B cell (primary cell): Measurements from ENCODE around the gene MYRIP. TPM values are rescaled to one million over a fixed set of nuclear protein-coding genes. Genes with fewer than 3 reads are reported as not detected.

ENCODE experiments used
- ATAC-seq: fragments of 200-7000 bp; cut with Tn5 transposase; one replicate; pipeline ENCODE4 v1.10.0; 2021; ENCODE audit warnings: low read depth, mild to moderate bottlenecking, moderate number of reproducible peaks, moderate library complexity
- CTCF ChIA-PET: fragments of 350-600 bp; sonication (Branson Sonifier 250); formaldehyde crosslinking; loops from one replicate; lab custom pipeline; 2021; ENCODE audit warnings: antibody characterized with exemption, inconsistent platforms; lab: Charles Lee
- POLR2A ChIA-PET: fragments of 350-600 bp; sonication (Branson Sonifier 250); formaldehyde crosslinking; loops from one replicate; lab custom pipeline; 2021; ENCODE audit warnings: antibody characterized with exemption; lab: Charles Lee
- DNase-seq: peaks from one replicate; pipeline ENCODE4 v3.0.0; 2013
- H2AFZ ChIP-seq: 2 replicates; pipeline ENCODE4 v1.6.1; 2012; ENCODE audit warnings: mild to moderate bottlenecking, low read depth, low read length; ENCODE audit not compliant: insufficient read depth, poor library complexity, severe bottlenecking
- H3K27ac ChIP-seq, 2 donors: 1 replicate in 1 of 2; 2 replicates in 1 of 2; pipeline ENCODE4 v1.5.1; 2012 to 2013; ENCODE audit warnings: low read length in 2 of 2, mild to moderate bottlenecking in 2 of 2, moderate library complexity in 1 of 2
- H3K27me3 ChIP-seq, 4 experiments: fragments of 200-600 bp in 1 of 4; sonication (generic) in 1 of 4; replicated peaks in 1 of 4; 1 replicate in 2 of 4; 2 replicates in 2 of 4; pipeline versions ENCODE4 v1.6.1 to v1.7.0; 2013 to 2016; ENCODE audit warnings: low read length in 3 of 4, mild to moderate bottlenecking in 2 of 4, mixed read lengths in 1 of 4, moderate library complexity in 1 of 4; ENCODE audit not compliant: insufficient read depth in 4 of 4, control insufficient read depth in 3 of 4; ENCODE audit errors: control extremely low read depth in 1 of 4
- H3K36me3 ChIP-seq, 2 experiments: replicated peaks in 1 of 2; 1 replicate in 1 of 2; 2 replicates in 1 of 2; pipeline versions ENCODE4 v1.6.1 to v1.7.1; 2013; ENCODE audit warnings: low read length in 1 of 2; ENCODE audit not compliant: insufficient read depth in 2 of 2, control insufficient read depth in 1 of 2; ENCODE audit errors: control extremely low read depth in 1 of 2, extremely low read depth in 1 of 2
- H3K4me1 ChIP-seq, 2 donors: fragments of 200-600 bp in 1 of 2; sonication (generic) in 1 of 2; 1 replicate in 1 of 2; 2 replicates in 1 of 2; pipeline versions ENCODE4 v1.5.1 to v1.6.1; 2013 to 2017; ENCODE audit warnings: low read length in 2 of 2; ENCODE audit not compliant: control insufficient read depth in 2 of 2, insufficient read depth in 2 of 2
- H3K4me2 ChIP-seq: replicated peaks from 2 replicates; pipeline ENCODE3; 2012; ENCODE audit warnings: mild to moderate bottlenecking, low read depth, low read length; ENCODE audit not compliant: poor library complexity, severe bottlenecking
- H3K4me3 ChIP-seq, 5 experiments: fragments of 200-600 bp in 1 of 5; sonication (generic) in 1 of 5; 1 replicate in 3 of 5; 2 replicates in 2 of 5; pipeline versions ENCODE4 v1.5.1 to v1.7.0; 2011 to 2016; ENCODE audit warnings: low read length in 4 of 5, mild to moderate bottlenecking in 4 of 5, low read depth in 2 of 5, control low read depth in 1 of 5, moderate library complexity in 1 of 5; ENCODE audit not compliant: insufficient read depth in 1 of 5; ENCODE audit errors: control extremely low read depth in 1 of 5, extremely low read depth in 1 of 5
- H3K79me2 ChIP-seq: fragments of 200-600 bp; sonication (generic); one replicate; pipeline ENCODE4 v1.6.0; 2016; ENCODE audit warnings: low read length; ENCODE audit not compliant: control insufficient read depth, insufficient read depth
- H3K9ac ChIP-seq: fragments of 200-600 bp; sonication (generic); 2 replicates; pipeline ENCODE4 v1.6.1; 2017; ENCODE audit warnings: mild to moderate bottlenecking, low read length, moderate library complexity
- H3K9me3 ChIP-seq, 3 donors: one replicate each; pipeline versions ENCODE4 v1.6.1 to v1.7.1; 2013; ENCODE audit warnings: low read length in 2 of 3; ENCODE audit not compliant: control insufficient read depth in 2 of 3, insufficient read depth in 1 of 3; ENCODE audit errors: control extremely low read depth in 1 of 3
- H4K20me1 ChIP-seq: 2 replicates; pipeline ENCODE4 v1.6.0; 2012; ENCODE audit warnings: mild to moderate bottlenecking, low read length; ENCODE audit not compliant: insufficient read depth, control insufficient read depth, poor library complexity, severe bottlenecking
- H3K27ac Mint-ChIP-seq: one replicate; pipeline ENCODE4 v1.8.0; 2021; ENCODE audit warnings: mixed read lengths
- H3K27me3 Mint-ChIP-seq: one replicate; pipeline ENCODE4 v1.8.0; 2021; ENCODE audit warnings: mixed read lengths
- H3K4me1 Mint-ChIP-seq: one replicate; pipeline ENCODE4 v1.8.0; 2021; ENCODE audit warnings: mixed read lengths
- H3K4me3 Mint-ChIP-seq: one replicate; pipeline ENCODE4 v1.8.0; 2021; ENCODE audit warnings: mixed read lengths
- H3K9me3 Mint-ChIP-seq: one replicate; pipeline ENCODE4 v1.8.0; 2022; ENCODE audit warnings: mixed read lengths; ENCODE audit not compliant: insufficient read depth
- EZH2 ChIP-seq: IDR thresholded peaks from 2 replicates; pipeline ENCODE4 v1.6.1; 2012; ENCODE audit warnings: borderline replicate concordance, low read depth, mild to moderate bottlenecking, moderate library complexity, low read length; ENCODE audit not compliant: insufficient read depth, poor library complexity, severe bottlenecking
- WGBS: methylation state at CpG from one replicate; pipeline ENCODE4 v1.1.5; 2013; ENCODE audit warnings: missing lambda C conversion rate; ENCODE audit not compliant: insufficient coverage; 5-methylcytosine and 5-hydroxymethylcytosine counted together
- intact Hi-C: fragments of 100-400 bp; cut with micrococcal nuclease; formaldehyde crosslinking; loops from one replicate; pipeline ENCODE4 v1.10.0; 2022
- polyA plus RNA-seq: library from polyadenylated mRNA; depleted of rRNA; stranded (reverse); fragments of >200 nt; gene quantifications from 2 replicates; pipeline ENCODE4 v1.2.3, GENCODE V29; 2012
- total RNA-seq, 2 donors: library from RNA; stranded (reverse); fragments of 120-200 nt in 1 of 2; gene quantifications; 1 replicate in 1 of 2; 2 replicates in 1 of 2; pipeline versions ENCODE4 v1.2.3 to v1.2.4, GENCODE V29; 2013 to 2022
- TF ChIP-seq, protein P1 (sequence below): fragments of 200-600 bp; IDR thresholded peaks from one replicate; pipeline ENCODE4 v1.8.0; 2022; ENCODE audit warnings: antibody characterized with exemption, mild to moderate bottlenecking

The MYRIP gene
- total and polyA plus RNA-seq, 2 donors (not counting 1 experiment from before 2014, with no cell fraction given) = 0.03 to 0.10 TPM

- Mint-ChIP-seq H3K4me1 (peaks cover 11% of the 10 kb centered on the region), H3K9me3 (no peaks in the 10 kb centered on the region), H3K27me3 (no peaks in the 10 kb centered on the region), H3K4me3 (no peak overlapping the region), H3K27ac (no peak overlapping the region)
- H3K36me3 ChIP-seq = no peaks in the 10 kb centered on the region
- H4K20me1 ChIP-seq = no peaks in the 10 kb centered on the region
- ChIA-PET POLR2A (no interaction called here), CTCF (no interaction called here)
- intact Hi-C loops = no loop called here
- ATAC-seq = no peak
- H3K79me2 ChIP-seq = no peaks in the 10 kb centered on the region
- DNase-seq = no peak
- 100% methylated on average over 1 of the region's 2 CpGs for WGBS
- TF ChIP-seq, protein P1, sequence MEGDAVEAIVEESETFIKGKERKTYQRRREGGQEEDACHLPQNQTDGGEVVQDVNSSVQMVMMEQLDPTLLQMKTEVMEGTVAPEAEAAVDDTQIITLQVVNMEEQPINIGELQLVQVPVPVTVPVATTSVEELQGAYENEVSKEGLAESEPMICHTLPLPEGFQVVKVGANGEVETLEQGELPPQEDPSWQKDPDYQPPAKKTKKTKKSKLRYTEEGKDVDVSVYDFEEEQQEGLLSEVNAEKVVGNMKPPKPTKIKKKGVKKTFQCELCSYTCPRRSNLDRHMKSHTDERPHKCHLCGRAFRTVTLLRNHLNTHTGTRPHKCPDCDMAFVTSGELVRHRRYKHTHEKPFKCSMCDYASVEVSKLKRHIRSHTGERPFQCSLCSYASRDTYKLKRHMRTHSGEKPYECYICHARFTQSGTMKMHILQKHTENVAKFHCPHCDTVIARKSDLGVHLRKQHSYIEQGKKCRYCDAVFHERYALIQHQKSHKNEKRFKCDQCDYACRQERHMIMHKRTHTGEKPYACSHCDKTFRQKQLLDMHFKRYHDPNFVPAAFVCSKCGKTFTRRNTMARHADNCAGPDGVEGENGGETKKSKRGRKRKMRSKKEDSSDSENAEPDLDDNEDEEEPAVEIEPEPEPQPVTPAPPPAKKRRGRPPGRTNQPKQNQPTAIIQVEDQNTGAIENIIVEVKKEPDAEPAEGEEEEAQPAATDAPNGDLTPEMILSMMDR = no peak
- TF ChIP-seq EZH2 = no peak
- no peaks in the 10 kb centered on the region for H3K9me3 ChIP-seq
- H3K4me3 ChIP-seq = no peak overlapping the region
- H2AFZ ChIP-seq = no peak overlapping the region
- no peak overlapping the region for H3K9ac ChIP-seq
- H3K27me3 ChIP-seq = no peaks in the 10 kb centered on the region
- H3K27ac ChIP-seq = no peak overlapping the region
- H3K4me1 ChIP-seq = peaks cover 0 to 2% of the 10 kb centered on the region in 2 donors
- H3K4me2 ChIP-seq = no peak overlapping the region
Measured at GRCh38 chr3:40232626-40233025, 423.2 kb downstream of the MYRIP start.

GRCh38 chr3:40237159-40237558 lies 427.8 kb downstream of the MYRIP start:
- H3K36me3 ChIP-seq = no peaks in the 10 kb centered on the region
- H3K4me2 ChIP-seq = no peak overlapping the region
- no peak overlapping the region for H2AFZ ChIP-seq
- peaks cover 3% of the 10 kb centered on the region for H3K9me3 Mint-ChIP-seq
- POLR2A ChIA-PET = no interaction called here
- H3K79me2 ChIP-seq = no peaks in the 10 kb centered on the region
- DNase-seq (no peak), ATAC-seq (no peak)
- H3K4me1 ChIP-seq = no peaks in the 10 kb centered on the region
- CTCF ChIA-PET = no interaction called here
- H3K27me3 Mint-ChIP-seq = no peaks in the 10 kb centered on the region
- no peak overlapping the region for H3K27ac Mint-ChIP-seq
- no peak for TF ChIP-seq EZH2
- TF ChIP-seq, protein P1 = no peak
- H3K27me3 ChIP-seq = no peaks in the 10 kb centered on the region
- H3K4me3 ChIP-seq = no peak overlapping the region
- no peak overlapping the region for H3K9ac ChIP-seq
- no peaks in the 10 kb centered on the region for H3K4me1 Mint-ChIP-seq
- WGBS = no CpG with 5 or more reads among the region's 1 CpG
- H3K27ac ChIP-seq = no peak overlapping the region
- no peak overlapping the region for H3K4me3 Mint-ChIP-seq
- intact Hi-C loops = no loop called here
- no peaks in the 10 kb centered on the region for H4K20me1 ChIP-seq
- no peaks in the 10 kb centered on the region for H3K9me3 ChIP-seq
